Astrocyte (in vitro differentiated cells and primary cell): ENCODE data around the gene ANKRD52. TPM values are rescaled to one million over a fixed set of nuclear protein-coding genes. Genes with fewer than 3 reads are reported as not detected.

ENCODE experiments used
- DNase-seq: peaks from one replicate; pipeline ENCODE4 v3.0.0-alpha.2; 2010; ENCODE audit warnings: low read depth
- FAIRE-seq: peaks from 2 replicates; lab custom pipeline; 2011; peaks lifted over from hg19 to GRCh38; lab: Jason Lieb, UNC
- H2AFZ ChIP-seq: 2 replicates; pipeline ENCODE4 v1.6.0; 2012; ENCODE audit warnings: low read depth, low read length, inconsistent platforms
- H3K27ac ChIP-seq: 2 replicates; pipeline ENCODE4 v1.5.1; 2011; ENCODE audit warnings: low read depth, low read length, inconsistent platforms
- H3K27me3 ChIP-seq: 2 replicates; pipeline ENCODE4 v1.6.0; 2011; ENCODE audit warnings: low read length, inconsistent platforms; ENCODE audit not compliant: insufficient read depth
- H3K36me3 ChIP-seq: 2 replicates; pipeline ENCODE4 v1.5.1; 2011; ENCODE audit warnings: low read length, inconsistent platforms; ENCODE audit not compliant: insufficient read depth
- H3K4me1 ChIP-seq: 2 replicates; pipeline ENCODE4 v1.5.1; 2011; ENCODE audit warnings: low read length, inconsistent platforms; ENCODE audit not compliant: insufficient read depth
- H3K4me2 ChIP-seq: 2 replicates; pipeline ENCODE4 v1.6.0; 2012; ENCODE audit warnings: low read length, inconsistent platforms
- H3K4me3 ChIP-seq: 2 replicates; pipeline ENCODE4 v1.5.1; 2011; ENCODE audit warnings: low read depth, mild to moderate bottlenecking, low read length, inconsistent platforms; ENCODE audit not compliant: insufficient read depth
- H3K79me2 ChIP-seq: 2 replicates; pipeline ENCODE4 v1.6.0; 2012; ENCODE audit warnings: mild to moderate bottlenecking, low read length, inconsistent platforms; ENCODE audit not compliant: insufficient read depth
- H3K9ac ChIP-seq: 2 replicates; pipeline ENCODE4 v1.6.0; 2012; ENCODE audit warnings: mild to moderate bottlenecking, low read length, inconsistent platforms
- H3K9me3 ChIP-seq: 2 replicates; pipeline ENCODE4 v1.5.1; 2012; ENCODE audit warnings: low read depth, mild to moderate bottlenecking, low read length, inconsistent platforms; ENCODE audit not compliant: insufficient read depth
- H4K20me1 ChIP-seq: 2 replicates; pipeline ENCODE4 v1.6.0; 2012; ENCODE audit warnings: low read length, inconsistent platforms; ENCODE audit not compliant: insufficient read depth
- H3K27ac Mint-ChIP-seq: one replicate; pipeline ENCODE4 v1.8.0; 2021; ENCODE audit warnings: mild to moderate bottlenecking, mixed read lengths; ENCODE audit not compliant: unreplicated experiment
- H3K27me3 Mint-ChIP-seq: one replicate; pipeline ENCODE4 v1.8.0; 2021; ENCODE audit warnings: low read depth, mixed read lengths; ENCODE audit not compliant: unreplicated experiment
- H3K36me3 Mint-ChIP-seq: one replicate; pipeline ENCODE4 v1.8.0; 2021; ENCODE audit warnings: low read depth, mixed read lengths; ENCODE audit not compliant: unreplicated experiment
- H3K4me1 Mint-ChIP-seq: one replicate; pipeline ENCODE4 v1.8.0; 2021; ENCODE audit warnings: low read depth, mixed read lengths; ENCODE audit not compliant: unreplicated experiment
- H3K4me3 Mint-ChIP-seq: one replicate; pipeline ENCODE4 v1.8.0; 2021; ENCODE audit warnings: mild to moderate bottlenecking, moderate library complexity, mixed read lengths; ENCODE audit not compliant: unreplicated experiment
- H3K9me3 Mint-ChIP-seq: one replicate; pipeline ENCODE4 v1.8.0; 2021; ENCODE audit warnings: mild to moderate bottlenecking, mixed read lengths; ENCODE audit not compliant: unreplicated experiment
- EZH2 ChIP-seq: IDR thresholded peaks from 2 replicates; pipeline ENCODE4 v1.6.1; 2012; ENCODE audit warnings: mild to moderate bottlenecking, low read length, inconsistent platforms; ENCODE audit not compliant: insufficient read depth
- total RNA-seq: library from RNA; stranded (reverse); gene quantifications from 2 replicates; pipeline ENCODE4 v1.2.1, GENCODE V29; 2021
- TF ChIP-seq, protein P1 (sequence below): IDR thresholded peaks from 2 replicates; pipeline ENCODE4 v1.5.1; 2011; ENCODE audit warnings: low read depth, mild to moderate bottlenecking, inconsistent platforms, low read length, moderate library complexity; ENCODE audit not compliant: insufficient read depth

ANKRD52 gene
- total RNA-seq, 1 donor from 2014 or later: 105 TPM

DNA sequence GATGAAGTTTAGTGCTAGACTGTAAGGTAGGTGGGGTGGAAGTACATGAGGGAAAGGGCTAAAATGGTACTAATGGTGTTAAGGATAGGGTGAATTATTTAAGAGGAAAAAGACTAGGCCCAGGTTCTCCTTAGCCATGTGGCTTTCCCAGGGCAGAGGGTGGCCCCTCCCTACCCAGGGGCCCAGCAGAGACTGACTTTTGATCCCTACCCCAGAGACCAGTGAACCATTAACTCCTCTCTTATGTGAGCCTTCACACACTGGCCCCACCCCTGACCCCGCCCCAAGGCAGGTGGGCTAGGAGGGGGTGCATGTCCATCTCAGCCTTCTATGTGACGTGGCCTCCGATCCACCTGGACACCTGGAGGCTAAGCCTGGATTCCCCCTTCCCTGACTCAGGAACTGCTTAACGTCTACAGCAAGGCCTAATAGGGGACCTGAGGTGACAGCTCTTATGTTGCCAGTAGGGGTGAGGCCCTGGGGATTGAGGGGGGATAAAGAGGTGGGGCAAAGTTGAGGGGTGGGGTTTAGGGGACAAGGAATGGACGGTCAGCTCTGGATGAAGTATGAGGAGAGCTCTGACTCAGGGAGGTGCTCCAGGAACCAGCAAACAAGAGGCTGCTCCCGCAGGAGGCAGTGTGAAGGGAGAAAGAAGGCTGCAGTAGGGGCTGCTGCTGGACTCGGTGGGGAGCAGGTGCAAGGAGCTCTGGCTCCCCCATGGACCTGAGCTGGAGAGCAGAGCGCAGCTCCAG lies 27.6 kb downstream of the ANKRD52 start:
- no peak for DNase-seq
- no peak overlapping the region for H3K4me3 ChIP-seq
- H3K27ac ChIP-seq: no peak overlapping the region
- no peaks in the 10 kb centered on the region for H3K79me2 ChIP-seq
- H3K9me3 Mint-ChIP-seq: no peaks in the 10 kb centered on the region
- TF ChIP-seq EZH2: no peak
- TF ChIP-seq, protein P1, sequence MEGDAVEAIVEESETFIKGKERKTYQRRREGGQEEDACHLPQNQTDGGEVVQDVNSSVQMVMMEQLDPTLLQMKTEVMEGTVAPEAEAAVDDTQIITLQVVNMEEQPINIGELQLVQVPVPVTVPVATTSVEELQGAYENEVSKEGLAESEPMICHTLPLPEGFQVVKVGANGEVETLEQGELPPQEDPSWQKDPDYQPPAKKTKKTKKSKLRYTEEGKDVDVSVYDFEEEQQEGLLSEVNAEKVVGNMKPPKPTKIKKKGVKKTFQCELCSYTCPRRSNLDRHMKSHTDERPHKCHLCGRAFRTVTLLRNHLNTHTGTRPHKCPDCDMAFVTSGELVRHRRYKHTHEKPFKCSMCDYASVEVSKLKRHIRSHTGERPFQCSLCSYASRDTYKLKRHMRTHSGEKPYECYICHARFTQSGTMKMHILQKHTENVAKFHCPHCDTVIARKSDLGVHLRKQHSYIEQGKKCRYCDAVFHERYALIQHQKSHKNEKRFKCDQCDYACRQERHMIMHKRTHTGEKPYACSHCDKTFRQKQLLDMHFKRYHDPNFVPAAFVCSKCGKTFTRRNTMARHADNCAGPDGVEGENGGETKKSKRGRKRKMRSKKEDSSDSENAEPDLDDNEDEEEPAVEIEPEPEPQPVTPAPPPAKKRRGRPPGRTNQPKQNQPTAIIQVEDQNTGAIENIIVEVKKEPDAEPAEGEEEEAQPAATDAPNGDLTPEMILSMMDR: no peak
- no peaks in the 10 kb centered on the region for H3K9me3 ChIP-seq
- H3K27ac Mint-ChIP-seq: peak overlapping the region; percentile 18
- peaks cover 7% of the 10 kb centered on the region for H3K36me3 Mint-ChIP-seq
- no peak for FAIRE-seq
- H3K4me1 Mint-ChIP-seq: no peaks in the 10 kb centered on the region
- no peak overlapping the region for H3K9ac ChIP-seq
- H3K36me3 ChIP-seq: peaks cover 3% of the 10 kb centered on the region
- no peak overlapping the region for H2AFZ ChIP-seq
- H4K20me1 ChIP-seq: peaks cover 5% of the 10 kb centered on the region
- H3K27me3 ChIP-seq: no peaks in the 10 kb centered on the region
- no peak overlapping the region for H3K4me2 ChIP-seq
- H3K4me3 Mint-ChIP-seq: no peak overlapping the region
- peaks cover 4% of the 10 kb centered on the region for H3K27me3 Mint-ChIP-seq
- H3K4me1 ChIP-seq: no peaks in the 10 kb centered on the region

DNA sequence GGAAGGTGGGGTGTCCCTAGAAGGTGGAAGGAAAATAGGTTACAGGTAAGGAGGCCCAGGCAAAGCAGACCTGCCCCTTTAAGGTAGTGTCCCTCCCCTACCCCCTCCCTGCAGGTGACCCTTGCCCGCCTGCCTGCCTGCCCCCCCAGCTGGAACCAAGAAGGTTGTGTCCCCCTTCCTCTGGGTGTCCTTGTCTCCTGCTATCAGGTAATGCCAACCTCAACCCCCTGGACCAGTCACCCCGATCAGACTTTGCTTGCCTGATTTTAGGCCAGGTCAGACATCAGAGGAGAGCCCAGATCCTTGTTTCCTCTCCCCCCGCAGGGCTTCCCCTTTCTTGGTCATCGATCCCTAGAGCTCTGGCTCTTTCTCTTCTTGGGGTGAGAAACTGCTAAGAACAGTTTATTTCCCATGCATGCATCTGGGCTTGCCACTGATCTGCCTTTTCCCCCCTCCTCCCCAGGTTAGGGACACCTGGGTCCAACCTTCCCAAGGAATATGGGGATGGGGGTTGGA lies 28.2 kb downstream of the ANKRD52 start, which contains the start of gene SLC39A5:
TSS of gene SLC39A5 (plus strand) at position 136 of the 516 bp plus-strand sequence. CDS start 1,224 bp downstream, outside the sequence.
- Histone ChIP-seq H2AFZ (no peak within 1 kb of the TSS), H3K27me3 (no peaks in the 10 kb centered on the region), H3K27ac (no peak within 1 kb of the TSS), H3K36me3 (peaks cover 3% of the 10 kb centered on the region), H3K4me1 (peaks cover 3% of the 10 kb centered on the region), H3K4me2 (no peak within 1 kb of the TSS), H3K9me3 (no peaks in the 10 kb centered on the region), H4K20me1 (no peaks in the 10 kb centered on the region), H3K9ac (no peak within 1 kb of the TSS), H3K4me3 (no peak within 1 kb of the TSS), H3K79me2 (peaks cover 4% of the 10 kb centered on the region)
- Mint-ChIP-seq H3K36me3 (peaks cover 5% of the 10 kb centered on the region), H3K9me3 (no peaks in the 10 kb centered on the region), H3K27me3 (peaks cover 4% of the 10 kb centered on the region), H3K27ac (peak within 1 kb of the TSS; percentile 18), H3K4me3 (no peak within 1 kb of the TSS), H3K4me1 (no peaks in the 10 kb centered on the region)
- no peak for FAIRE-seq
- TF ChIP-seq, protein P1: no peak
- TF ChIP-seq EZH2: no peak
- DNase-seq: no peak

DNA sequence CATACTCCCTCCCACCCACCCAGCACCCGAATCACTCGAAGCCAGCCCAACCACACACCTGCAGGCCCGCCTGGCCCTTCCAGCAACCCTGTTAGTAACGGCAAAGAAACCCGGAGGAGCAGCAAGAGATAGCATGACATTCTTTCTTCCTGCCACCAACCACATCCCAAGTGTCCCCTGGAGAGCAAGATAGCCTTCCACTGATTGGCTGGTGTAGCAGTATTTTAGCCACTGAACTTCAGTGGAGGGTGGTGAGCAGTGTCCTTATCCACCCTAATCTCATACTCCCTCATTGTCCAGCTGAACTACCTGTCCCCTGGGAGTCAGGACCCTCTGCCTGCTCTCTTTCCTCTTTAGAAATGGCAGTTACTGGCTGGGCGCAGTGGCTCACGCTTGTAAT lies 29.1 kb downstream of the ANKRD52 start:
- FAIRE-seq (no peak), DNase-seq (no peak)
- no peaks in the 10 kb centered on the region for H3K27me3 ChIP-seq
- H3K4me3 Mint-ChIP-seq: no peak overlapping the region
- H3K4me3 ChIP-seq: no peak overlapping the region
- H3K36me3 Mint-ChIP-seq: peaks cover 4% of the 10 kb centered on the region
- peaks cover 4% of the 10 kb centered on the region for H3K79me2 ChIP-seq
- no peak overlapping the region for H3K27ac ChIP-seq
- H4K20me1 ChIP-seq: no peaks in the 10 kb centered on the region
- H3K9me3 Mint-ChIP-seq: no peaks in the 10 kb centered on the region
- TF ChIP-seq, protein P1: no peak
- no peak for TF ChIP-seq EZH2
- H3K4me2 ChIP-seq: no peak overlapping the region
- H3K4me1 Mint-ChIP-seq: peaks cover 2% of the 10 kb centered on the region
- H3K27ac Mint-ChIP-seq: no peak overlapping the region
- no peaks in the 10 kb centered on the region for H3K9me3 ChIP-seq
- no peak overlapping the region for H3K9ac ChIP-seq
- H3K4me1 ChIP-seq: peaks cover 7% of the 10 kb centered on the region
- H2AFZ ChIP-seq: no peak overlapping the region
- H3K27me3 Mint-ChIP-seq: peaks cover 4% of the 10 kb centered on the region
- peaks cover 3% of the 10 kb centered on the region for H3K36me3 ChIP-seq
